GM19395 (cell line): ENCODE measurements around the gene GLYATL1B.

Source experiments
- ATAC-seq: cut with Tn5 transposase; IDR thresholded peaks from one replicate; pipeline ENCODE4 v1.9.1; 2021; ENCODE audit warnings: mild to moderate bottlenecking, moderate library complexity; ENCODE audit not compliant: unreplicated experiment

Gene GLYATL1B

GRCh38 chr11:59144096-59144495 is 58.0 kb downstream of the GLYATL1B start:
- no peak for ATAC-seq
